Glutamatergic neuron (in vitro differentiated cells): ENCODE measurements around the gene GNAI1. TPM values are rescaled to one million over a fixed set of nuclear protein-coding genes. Genes with fewer than 3 reads are reported as not detected.

Experiments
- DNase-seq: peaks from one replicate; pipeline ENCODE4 v3.0.0; 2022
- H3K27ac Mint-ChIP-seq: one replicate; pipeline ENCODE4 v1.8.0; 2020; ENCODE audit warnings: mild to moderate bottlenecking, mixed read lengths, inconsistent platforms; ENCODE audit not compliant: unreplicated experiment
- H3K27me3 Mint-ChIP-seq: one replicate; pipeline ENCODE4 v1.8.0; 2020; ENCODE audit warnings: mild to moderate bottlenecking, moderate library complexity, mixed read lengths, inconsistent platforms; ENCODE audit not compliant: unreplicated experiment
- H3K36me3 Mint-ChIP-seq: one replicate; pipeline ENCODE4 v1.8.0; 2020; ENCODE audit warnings: mild to moderate bottlenecking, mixed read lengths, inconsistent platforms; ENCODE audit not compliant: unreplicated experiment
- H3K4me1 Mint-ChIP-seq: one replicate; pipeline ENCODE4 v1.8.0; 2020; ENCODE audit warnings: mild to moderate bottlenecking, low read depth, mixed read lengths, inconsistent platforms; ENCODE audit not compliant: unreplicated experiment
- H3K4me3 Mint-ChIP-seq: one replicate; pipeline ENCODE4 v1.8.0; 2020; ENCODE audit warnings: mild to moderate bottlenecking, mixed read lengths, inconsistent platforms; ENCODE audit not compliant: unreplicated experiment
- H3K9me3 Mint-ChIP-seq: one replicate; pipeline ENCODE4 v1.8.0; 2020; ENCODE audit warnings: mild to moderate bottlenecking, moderate library complexity, mixed read lengths, inconsistent platforms; ENCODE audit not compliant: unreplicated experiment
- CTCF ChIP-seq: fragments of 200-600 bp; sonication (generic); IDR thresholded peaks from one replicate; pipeline ENCODE4 v1.5.0; 2021; ENCODE audit not compliant: partially characterized antibody, unreplicated experiment
- total RNA-seq: library from RNA; stranded (reverse); fragmentation: NEBNext Ultra II Directional; extraction: Animal tissue kit (Norgen Biotek cat#: 25700); gene quantifications from one replicate; pipeline ENCODE4 v1.2.1, GENCODE V29; 2021; ENCODE audit not compliant: unreplicated experiment

Gene GNAI1
- total RNA-seq, 1 donor from 2014 or later, result 61.9 TPM

GRCh38 chr7:80135309-80136104 lies 876 bp downstream of the GNAI1 start:
- peak overlapping the region; percentile 71 for H3K27ac Mint-ChIP-seq
- peak overlapping the region; percentile 87 for H3K4me3 Mint-ChIP-seq
- peaks cover 7% of the 10 kb centered on the region for H3K27me3 Mint-ChIP-seq
- no peaks in the 10 kb centered on the region for H3K36me3 Mint-ChIP-seq
- H3K9me3 Mint-ChIP-seq, result peaks cover 8% of the 10 kb centered on the region
- H3K4me1 Mint-ChIP-seq, result peaks cover 29% of the 10 kb centered on the region
- TF ChIP-seq CTCF, result no peak
- DNase-seq, result no peak

- peak overlapping the region; percentile 87 for H3K4me3 Mint-ChIP-seq
- peaks cover 8% of the 10 kb centered on the region for H3K9me3 Mint-ChIP-seq
- DNase-seq, result no peak
- peaks cover 32% of the 10 kb centered on the region for H3K4me1 Mint-ChIP-seq
- peak overlapping the region; percentile 71 for H3K27ac Mint-ChIP-seq
- H3K36me3 Mint-ChIP-seq, result no peaks in the 10 kb centered on the region
- TF ChIP-seq CTCF, result no peak
- peaks cover 7% of the 10 kb centered on the region for H3K27me3 Mint-ChIP-seq
These were observed 1.8 kb downstream of the GNAI1 start for GRCh38 chr7:80136261-80137055.

- Mint-ChIP-seq H3K4me3 (peak overlapping the region; percentile 87), H3K27me3 (peaks cover 7% of the 10 kb centered on the region), H3K4me1 (peaks cover 33% of the 10 kb centered on the region), H3K27ac (no peak overlapping the region), H3K9me3 (peaks cover 8% of the 10 kb centered on the region), H3K36me3 (no peaks in the 10 kb centered on the region)
- no peak for DNase-seq
- TF ChIP-seq CTCF, result no peak
These were observed 2.8 kb downstream of the GNAI1 start for GRCh38 chr7:80137410-80137809.

GRCh38 chr7:80139236-80139635 lies 4.6 kb downstream of the GNAI1 start:
- Mint-ChIP-seq H3K27ac (no peak overlapping the region), H3K36me3 (no peaks in the 10 kb centered on the region), H3K4me1 (peaks cover 25% of the 10 kb centered on the region), H3K27me3 (peaks cover 1% of the 10 kb centered on the region), H3K4me3 (peak overlapping the region; percentile 78), H3K9me3 (peaks cover 6% of the 10 kb centered on the region)
- no peak for DNase-seq
- no peak for TF ChIP-seq CTCF

GRCh38 chr7:80140388-80140787 lies 5.8 kb downstream of the GNAI1 start:
- H3K9me3 Mint-ChIP-seq, result peaks cover 6% of the 10 kb centered on the region
- H3K4me1 Mint-ChIP-seq, result peaks cover 25% of the 10 kb centered on the region
- H3K27ac Mint-ChIP-seq, result no peak overlapping the region
- DNase-seq, result no peak
- H3K27me3 Mint-ChIP-seq, result peaks cover 1% of the 10 kb centered on the region
- no peak for TF ChIP-seq CTCF
- no peaks in the 10 kb centered on the region for H3K36me3 Mint-ChIP-seq
- no peak overlapping the region for H3K4me3 Mint-ChIP-seq
